Esophagus muscularis mucosa (tissue), 4 donors: Measurements from ENCODE around the gene APMAP. TPM values are rescaled to one million over a fixed set of nuclear protein-coding genes. Genes with fewer than 3 reads are reported as not detected.
A peak's percentile ranks its signal among the peaks of the same experiment; 100 is the strongest.

Experiments used
- DNase-seq: peaks from one replicate; pipeline ENCODE4 v3.0.0-alpha.2; 2017; ENCODE audit errors: extremely low spot score
- H3K27ac ChIP-seq, 4 donors: fragments of 200-600 bp; sonication (generic); replicated peaks in 1 of 4; 1 replicate in 3 of 4; 2 replicates in 1 of 4; pipeline ENCODE4 v1.5.1; 2016 to 2019; ENCODE audit warnings: mild to moderate bottlenecking in 1 of 4
- H3K27me3 ChIP-seq, 4 donors: fragments of 200-600 bp; sonication (generic); one replicate each; pipeline versions ENCODE4 v1.5.1 to v1.6.0; 2016 to 2019
- H3K36me3 ChIP-seq, 4 donors: fragments of 200-600 bp; sonication (generic); one replicate each; pipeline ENCODE4 v1.5.1; 2016 to 2019
- H3K4me1 ChIP-seq, 4 donors: fragments of 200-600 bp; sonication (generic); one replicate each; pipeline ENCODE4 v1.5.1; 2016 to 2019
- H3K4me3 ChIP-seq, 4 donors: fragments of 200-600 bp; sonication (generic); 1 replicate in 2 of 4; 2 replicates in 2 of 4; pipeline ENCODE4 v1.5.1; 2016 to 2019; ENCODE audit warnings: mild to moderate bottlenecking in 4 of 4, moderate library complexity in 1 of 4
- H3K9me3 ChIP-seq, 4 donors: fragments of 200-600 bp; sonication (generic); 1 replicate in 3 of 4; 2 replicates in 1 of 4; pipeline ENCODE4 v1.5.1; 2016 to 2019
- CTCF ChIP-seq, 3 experiments: fragments of 200-600 bp in 2 of 3; fragments of 450-650 bp in 1 of 3; sonication (generic) in 2 of 3; IDR thresholded peaks; one replicate each; pipeline ENCODE4 v1.5.1; 2017 to 2019; ENCODE audit warnings: antibody characterized with exemption in 3 of 3, mild to moderate bottlenecking in 2 of 3, moderate library complexity in 1 of 3
- EP300 ChIP-seq: sonication (generic); formaldehyde crosslinking; IDR thresholded peaks from one replicate; pipeline ENCODE4 v1.6.1; 2017; ENCODE audit warnings: antibody characterized with exemption
- POLR2A ChIP-seq: fragments of 450-650 bp; IDR thresholded peaks from one replicate; pipeline ENCODE4 v1.6.1; 2017; ENCODE audit warnings: antibody characterized with exemption, moderate library complexity, mild to moderate bottlenecking, low read depth
- POLR2AphosphoS5 ChIP-seq, 2 donors: sonication (generic); formaldehyde crosslinking; IDR thresholded peaks; one replicate each; pipeline ENCODE4 v1.6.1; 2017; ENCODE audit warnings: antibody characterized with exemption in 2 of 2
- WGBS: methylation state at CpG from one replicate; pipeline ENCODE4 v1.1.5; 2018; 5-methylcytosine and 5-hydroxymethylcytosine counted together
- intact Hi-C: fragments of 100-400 bp; cut with DNase I; formaldehyde crosslinking; loops from one replicate; pipeline ENCODE4 v1.15.1; 2023
- total RNA-seq, 4 donors: library from RNA; depleted of rRNA; stranded (reverse); fragments of >200 nt; gene quantifications; one replicate each; pipeline versions ENCODE4 v1.1.0 to v1.2.1, GENCODE V29; 2016

Gene APMAP
- total RNA-seq, 4 donors from 2014 or later = 21.6 to 35.6 (median 32.5) TPM

DNA sequence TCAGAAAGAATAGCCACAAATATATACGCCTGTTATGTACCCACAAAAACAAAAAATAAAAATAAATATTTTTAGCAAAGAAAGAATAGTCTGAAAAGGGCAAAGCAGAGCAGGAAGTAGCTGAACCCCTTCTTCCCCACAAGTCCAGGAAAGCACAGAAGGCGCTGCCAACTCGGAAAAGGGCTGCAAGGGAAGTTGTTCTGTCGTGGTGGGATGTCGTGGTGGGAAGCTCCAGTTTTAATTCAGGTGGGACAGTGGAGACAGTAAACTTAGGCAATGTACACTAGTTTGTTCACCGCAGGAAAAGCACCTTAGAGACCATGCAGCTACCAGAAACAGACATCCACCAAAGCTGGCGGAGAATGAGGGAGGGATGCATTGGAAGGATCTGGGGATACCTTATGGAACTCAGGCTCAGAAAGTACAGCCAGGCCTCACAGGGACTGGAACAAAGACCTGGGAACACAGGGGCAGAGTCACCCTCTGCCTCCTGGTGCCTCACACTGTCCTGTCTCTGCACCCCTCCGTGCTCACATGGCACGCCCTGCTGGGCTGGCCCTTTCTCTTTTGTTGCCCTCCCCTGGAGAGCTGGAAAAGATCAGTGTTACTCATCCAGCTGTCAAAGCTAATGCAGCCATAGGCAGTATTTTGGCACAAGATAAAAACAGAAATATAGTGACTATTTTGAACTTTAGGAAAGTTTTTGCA is 3.3 kb upstream of the APMAP start:
- Histone ChIP-seq H3K9me3 (no peaks in the 10 kb centered on the region), H3K27me3 (no peaks in the 10 kb centered on the region), H3K27ac (peak overlapping the region in 1 of 4 donors; percentile 20), H3K36me3 (no peaks in the 10 kb centered on the region), H3K4me3 (no peak overlapping the region), H3K4me1 (peaks cover 54 to 75% (median 67%) of the 10 kb centered on the region in 4 donors)
- 69% methylated on average over 9 of the region's 9 CpGs for WGBS
- DNase-seq = no peak
- TF ChIP-seq POLR2AphosphoS5 (IDR thresholded peaks at IDR 0.05) = peak in 1 of 2 donors; percentile 67
- no peak for TF ChIP-seq EP300
- TF ChIP-seq CTCF (IDR thresholded peaks at IDR 0.05) = no peak
- intact Hi-C loops = loop anchor here (2.0 to 10.0 kb wide), 5 partner anchors 36 to 299 kb away; partner anchors contain the start of gene PYGB

DNA sequence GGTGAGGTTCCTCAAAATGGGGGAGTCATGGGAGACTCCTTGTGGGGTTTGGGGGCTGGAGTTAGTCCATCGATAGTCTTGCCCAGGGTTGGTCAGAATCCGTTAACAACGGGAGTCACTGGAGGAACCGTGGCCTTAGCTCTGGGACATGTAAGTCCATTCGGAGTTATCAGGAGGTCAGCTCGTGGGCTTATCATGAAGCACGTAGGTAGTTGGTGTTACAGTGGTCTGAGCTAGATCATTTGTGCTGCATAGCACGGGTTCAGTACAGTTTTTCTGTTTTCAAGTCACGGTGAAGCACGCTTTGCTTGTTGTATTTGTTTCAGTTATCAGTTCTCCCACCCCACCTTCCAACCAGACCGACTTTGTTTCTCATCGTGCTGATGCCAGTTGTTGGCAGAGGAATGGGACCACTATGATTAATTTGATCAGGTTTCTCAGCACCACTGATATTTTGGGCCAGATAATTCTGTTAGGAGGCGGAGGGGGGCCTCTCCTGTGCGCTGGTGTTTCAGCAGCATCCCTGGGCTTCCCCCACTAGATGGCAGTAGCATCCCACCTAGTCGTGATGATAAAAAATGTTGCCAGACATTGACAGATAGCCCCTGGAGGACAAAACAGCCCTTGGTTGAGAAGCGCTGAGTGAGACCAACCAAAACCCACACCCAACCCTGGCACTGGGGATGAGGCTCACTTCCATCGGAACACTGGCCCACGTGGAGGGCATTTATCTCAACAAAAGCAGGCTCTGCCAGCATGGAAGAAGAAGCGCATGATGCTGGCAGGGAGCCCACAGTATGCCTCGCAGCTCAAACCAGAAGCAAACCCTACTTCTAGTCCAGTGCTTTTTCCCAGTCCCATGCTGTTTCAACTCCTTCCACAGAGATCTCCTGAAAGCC is 2.2 kb upstream of the APMAP start:
- intact Hi-C loops = loop anchor here (2.0 to 10.0 kb wide), 7 partner anchors 38 to 398 kb away; partner anchors contain the start of genes ABHD12, ENTPD6 and PYGB
- H3K9me3 ChIP-seq = no peaks in the 10 kb centered on the region
- peaks cover 44 to 72% (median 59%) of the 10 kb centered on the region in 4 donors for H3K4me1 ChIP-seq
- peak; percentile 96 for DNase-seq
- no peaks in the 10 kb centered on the region for H3K36me3 ChIP-seq
- WGBS = 48% methylated on average over 16 of the region's 20 CpGs
- peak overlapping the region; percentile 15 to 50 (median 28) for H3K27ac ChIP-seq
- H3K27me3 ChIP-seq = no peaks in the 10 kb centered on the region
- TF ChIP-seq EP300 = no peak
- TF ChIP-seq POLR2AphosphoS5 (IDR thresholded peaks at IDR 0.05) = peak; percentile 72 to 77
- TF ChIP-seq CTCF (IDR thresholded peaks at IDR 0.05) = peak; percentile 92 to 98 (median 93)
- peak overlapping the region; percentile 14 to 43 (median 27) for H3K4me3 ChIP-seq

DNA sequence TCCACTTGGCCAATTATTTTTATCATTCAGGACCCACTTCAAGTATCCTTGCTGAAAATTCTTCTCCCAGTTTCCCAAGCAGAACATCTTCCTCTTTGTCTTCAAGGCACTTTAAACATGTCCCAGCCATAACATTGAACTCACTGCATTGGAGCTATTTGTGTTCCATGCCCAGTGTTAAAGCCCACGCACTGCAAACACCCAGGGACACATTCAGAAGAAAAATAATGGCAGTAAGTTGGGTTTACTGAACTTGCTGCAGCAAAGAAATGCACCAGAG is 1.6 kb upstream of the APMAP start:
- Histone ChIP-seq H3K27me3 (no peaks in the 10 kb centered on the region), H3K4me1 (peaks cover 44 to 66% (median 57%) of the 10 kb centered on the region in 4 donors), H3K9me3 (no peaks in the 10 kb centered on the region), H3K27ac (peak overlapping the region in 3 of 4 donors; percentile 88 to 94 (median 92)), H3K4me3 (no peak overlapping the region), H3K36me3 (no peaks in the 10 kb centered on the region)
- intact Hi-C loops = loop anchor here (2.0 to 10.0 kb wide), 5 partner anchors 71 to 398 kb away; partner anchors contain the start of genes ABHD12, ENTPD6 and PYGB
- DNase-seq = no peak
- 80% methylated on average over 1 of the region's 1 CpG for WGBS
- TF ChIP-seq EP300 (no peak), POLR2A (no peak), CTCF (IDR thresholded peaks at IDR 0.05) (no peak), POLR2AphosphoS5 (IDR thresholded peaks at IDR 0.05) (no peak)

GRCh38 chr20:24993337-24994185 is 1.0 kb upstream of the APMAP start:
- DNase-seq = no peak
- Histone ChIP-seq H3K36me3 (no peaks in the 10 kb centered on the region), H3K4me1 (peaks cover 44 to 60% (median 57%) of the 10 kb centered on the region in 4 donors), H3K27ac (peak overlapping the region; percentile 88 to 95 (median 93)), H3K27me3 (no peaks in the 10 kb centered on the region), H3K4me3 (peak overlapping the region; percentile 68 to 93 (median 82)), H3K9me3 (no peaks in the 10 kb centered on the region)
- WGBS = 35% methylated on average over 9 of the region's 9 CpGs
- TF ChIP-seq CTCF (IDR thresholded peaks at IDR 0.05) (peak; percentile 46 to 56 (median 47)), POLR2AphosphoS5 (IDR thresholded peaks at IDR 0.05) (no peak)
- intact Hi-C loops = loop anchor here (2.0 to 10.0 kb wide), 5 partner anchors 71 to 399 kb away; partner anchors contain the start of genes ABHD12, ENTPD6 and PYGB
